HepG2 (cell line): Measurements from ENCODE around the gene RAET1L. TPM values are rescaled to one million over a fixed set of nuclear protein-coding genes. Genes with fewer than 3 reads are reported as not detected.

Source experiments
- ATAC-seq: fragments of 200-7000 bp; cut with Tn5 transposase; 3 replicates; pipeline ENCODE4 v1.9.1; 2020; ENCODE audit warnings: mild to moderate bottlenecking, moderate library complexity
- BruUV-seq: library from RNA; stranded (reverse); fragments of 400-500 nt; replicated peaks from 2 replicates; lab custom pipeline; 2021; lab: Mats Ljungman, UMichigan
- CTCF ChIA-PET: fragments of 300-600 bp; formaldehyde crosslinking; extraction: SDS; loops from one replicate; lab custom pipeline; 2021; ENCODE audit warnings: low total read pairs, inconsistent platforms, low intra/inter-chr PET ratio; lab: Yijun Ruan, JAX
- POLR2A ChIA-PET: fragments of 350-600 bp; sonication (Branson Sonifier 250); formaldehyde crosslinking; loops from one replicate; lab custom pipeline; 2020; ENCODE audit warnings: antibody characterized with exemption, inconsistent platforms; lab: Yijun Ruan, JAX
- DNase-seq: peaks from one replicate; pipeline ENCODE4 v3.0.0-alpha.2; 2015; ENCODE audit warnings: low spot score
- FAIRE-seq: peaks from 3 replicates; lab custom pipeline; 2011; peaks lifted over from hg19 to GRCh38; lab: Jason Lieb, UNC
- H2AFZ ChIP-seq: one replicate; pipeline ENCODE4 v1.6.1; 2011; ENCODE audit warnings: low read length, inconsistent platforms
- H3K27ac ChIP-seq: fragments of 300-600 bp; 3 replicates; pipeline ENCODE4 v1.8.0; 2011; ENCODE audit warnings: mixed run types, mild to moderate bottlenecking, mixed read lengths, low read length, inconsistent platforms; ENCODE audit not compliant: insufficient read depth; ENCODE audit errors: extremely low read length
- H3K27me3 ChIP-seq, 2 experiments: fragments of 200-600 bp in 1 of 2; 2 replicates in 1 of 2; 3 replicates in 1 of 2; pipeline versions ENCODE4 v1.6.0 to v1.8.0; 2011; ENCODE audit warnings: low read length in 2 of 2, mild to moderate bottlenecking in 2 of 2, moderate library complexity in 2 of 2, inconsistent platforms in 1 of 2; ENCODE audit not compliant: insufficient read depth in 2 of 2, control insufficient read depth in 1 of 2
- H3K36me3 ChIP-seq, 2 experiments: fragments of 200-600 bp in 1 of 2; replicated peaks in 1 of 2; 2 replicates in 1 of 2; 3 replicates in 1 of 2; pipeline versions ENCODE4 v1.5.1 to v1.8.0; 2011; ENCODE audit warnings: low read length in 2 of 2, inconsistent platforms in 1 of 2; ENCODE audit not compliant: insufficient read depth in 2 of 2, control insufficient read depth in 1 of 2
- H3K4me1 ChIP-seq: 2 replicates; pipeline ENCODE4 v1.5.1; 2012; ENCODE audit warnings: low read length, inconsistent platforms; ENCODE audit not compliant: insufficient read depth
- H3K4me2 ChIP-seq: 2 replicates; pipeline ENCODE4 v1.6.0; 2011; ENCODE audit warnings: low read depth, low read length, inconsistent platforms
- H3K4me3 ChIP-seq, 3 experiments: fragments of 200-600 bp in 1 of 3; sonication (generic), shearing (Covaris generic) in 1 of 3; replicated peaks in 1 of 3; 2 replicates each; pipeline ENCODE4 v1.5.1; 2011 to 2016; ENCODE audit warnings: low read length in 3 of 3, inconsistent platforms in 2 of 3, low read depth in 2 of 3, mild to moderate bottlenecking in 2 of 3, control low read depth in 1 of 3, mixed read lengths in 1 of 3; ENCODE audit not compliant: insufficient read depth in 1 of 3
- H3K79me2 ChIP-seq: one replicate; pipeline ENCODE4 v1.6.1; 2011; ENCODE audit warnings: low read length, inconsistent platforms; ENCODE audit not compliant: insufficient read depth
- H3K9ac ChIP-seq: 2 replicates; pipeline ENCODE4 v1.6.0; 2011; ENCODE audit warnings: mild to moderate bottlenecking, low read depth, low read length, inconsistent platforms; ENCODE audit not compliant: insufficient read depth
- H3K9me3 ChIP-seq: 2 replicates; pipeline ENCODE4 v1.5.1; 2012; ENCODE audit warnings: mild to moderate bottlenecking, low read length
- H4K20me1 ChIP-seq: 2 replicates; pipeline ENCODE4 v1.6.0; 2011; ENCODE audit warnings: inconsistent platforms, mild to moderate bottlenecking, low read length, moderate library complexity; ENCODE audit not compliant: insufficient read depth
- CBX5 ChIP-seq: sonication (generic); formaldehyde crosslinking; IDR thresholded peaks from 2 replicates; pipeline ENCODE4 v1.4.0; 2020; ENCODE audit warnings: missing genetic modification reagents, borderline replicate concordance
- WGBS: methylation state at CpG from one replicate; pipeline ENCODE4 v1.1.6; 2017; ENCODE audit warnings: low lambda C conversion rate; 5-methylcytosine and 5-hydroxymethylcytosine counted together
- in situ Hi-C: cut with HindIII; loops from 2 replicates; pipeline ENCODE4 v1.10.0; 2017; ENCODE audit warnings: low pct_unique_long_range_greater_than_20kb; ENCODE audit not compliant: extremely low pct_ligation_motif_present
- intact Hi-C: fragments of 100-400 bp; cut with micrococcal nuclease; formaldehyde crosslinking; loops from one replicate; pipeline ENCODE4 v1.10.0; 2022; ENCODE audit not compliant: unreplicated experiment
- polyA plus RNA-seq, 8 experiments: library from polyadenylated mRNA; depleted of rRNA in 3 of 8; stranded (reverse) in 7 of 8; unstranded in 1 of 8; fragments of >200 nt; fragmentation: Illumina TruSeq in 4 of 8; extraction: Trizol in 4 of 8; gene quantifications; 2 replicates each; pipeline versions ENCODE4 v1.2.1 to v1.2.3, GENCODE V29; 2011 to 2016; ENCODE audit warnings: low read depth in 4 of 8, missing spikeins in 1 of 8, mixed read lengths in 1 of 8; ENCODE audit not compliant: insufficient read depth in 1 of 8
- total RNA-seq, 5 experiments: library from RNA; depleted of rRNA; stranded (reverse); fragments of >200 nt; fragmentation: Illumina TruSeq; extraction: Trizol; gene quantifications; 2 replicates each; pipeline ENCODE4 v1.2.3, GENCODE V29; 2016; ENCODE audit warnings: low read depth in 1 of 5
- TF ChIP-seq, protein P1 (sequence below): sonication (generic); formaldehyde crosslinking; conservative IDR thresholded peaks from 2 replicates; pipeline ENCODE4 v1.8.0; 2022; ENCODE audit warnings: low read depth, missing genetic modification reagents

The RAET1L gene
- total and polyA plus RNA-seq, 2 of the 13 experiments (the other 11 are each of a cell fraction or from before 2014, with no cell fraction given) = not detected

DNA sequence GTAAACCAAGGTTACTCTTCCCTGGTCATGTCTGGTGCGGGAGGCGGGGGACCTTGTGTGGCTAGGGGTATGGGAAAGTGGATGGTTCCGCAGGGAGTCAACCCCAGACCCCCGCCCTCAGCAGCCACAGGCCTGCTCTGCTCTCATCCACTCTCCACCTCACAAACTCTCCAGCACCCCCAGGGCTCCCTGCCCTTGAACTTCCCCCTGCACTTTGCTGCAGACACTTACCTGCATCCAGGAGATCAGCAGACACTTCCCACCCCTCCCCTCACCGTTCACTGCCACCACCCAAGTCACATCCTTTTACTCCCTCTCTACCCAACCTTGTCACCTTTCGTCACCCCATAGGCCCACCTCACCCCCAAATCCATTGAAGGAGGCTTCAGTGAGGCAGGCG, 3.9 kb upstream of the RAET1L start:
- Histone ChIP-seq H3K4me3 (no peak overlapping the region), H3K36me3 (no peaks in the 10 kb centered on the region), H3K9me3 (no peaks in the 10 kb centered on the region), H2AFZ (no peak overlapping the region), H4K20me1 (no peaks in the 10 kb centered on the region), H3K4me2 (no peak overlapping the region), H3K79me2 (no peaks in the 10 kb centered on the region), H3K27me3 (peaks cover 9 to 64% of the 10 kb centered on the region in 2 experiments), H3K4me1 (no peaks in the 10 kb centered on the region), H3K9ac (no peak overlapping the region), H3K27ac (no peak overlapping the region)
- no peak for TF ChIP-seq CBX5
- FAIRE-seq = no peak
- ChIA-PET POLR2A (no interaction called here), CTCF (no interaction called here)
- 26% methylated on average over 7 of the region's 7 CpGs for WGBS
- intact Hi-C loops (no loop called here), in situ Hi-C loops (loop anchor here (5.0 kb wide), 1 partner anchor 97 kb away; no protein-coding TSS in a partner anchor)
- DNase-seq = no peak
- BruUV-seq = no TSS peak
- no peak for ATAC-seq

DNA sequence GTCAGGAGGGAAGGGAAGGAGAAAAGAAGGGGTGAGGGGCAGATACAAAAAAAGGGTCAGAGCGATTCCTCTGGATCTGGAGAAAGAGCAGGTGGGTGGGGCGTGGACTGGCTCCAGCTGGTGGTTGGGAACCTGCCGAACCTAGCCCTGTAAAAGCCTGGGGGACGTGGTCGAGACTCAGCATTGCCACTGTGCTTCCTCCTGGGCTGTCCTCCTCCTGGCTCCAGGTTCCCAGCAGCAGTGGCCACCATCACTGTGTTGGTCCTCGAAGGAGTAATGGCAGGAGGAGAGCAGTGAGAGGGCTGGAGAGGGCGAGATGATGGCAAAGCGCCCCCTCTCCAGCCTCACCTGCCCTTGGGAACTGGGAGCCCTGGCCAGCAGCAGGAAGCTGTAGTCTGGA, 3.5 kb upstream of the RAET1L start:
- H3K79me2 ChIP-seq = no peaks in the 10 kb centered on the region
- no peak for FAIRE-seq
- H3K27me3 ChIP-seq = peaks cover 9 to 63% of the 10 kb centered on the region in 2 experiments
- DNase-seq = no peak
- H4K20me1 ChIP-seq = no peaks in the 10 kb centered on the region
- no peak overlapping the region for H2AFZ ChIP-seq
- CTCF ChIA-PET = no interaction called here
- POLR2A ChIA-PET = no interaction called here
- in situ Hi-C loops = loop anchor here (5.0 kb wide), 1 partner anchor 96 kb away; no protein-coding TSS in a partner anchor
- H3K4me1 ChIP-seq = no peaks in the 10 kb centered on the region
- no peaks in the 10 kb centered on the region for H3K36me3 ChIP-seq
- H3K4me2 ChIP-seq = no peak overlapping the region
- no peak overlapping the region for H3K27ac ChIP-seq
- intact Hi-C loops = no loop called here
- no TSS peak for BruUV-seq
- no peak overlapping the region for H3K4me3 ChIP-seq
- no peak overlapping the region for H3K9ac ChIP-seq
- TF ChIP-seq, protein P1, sequence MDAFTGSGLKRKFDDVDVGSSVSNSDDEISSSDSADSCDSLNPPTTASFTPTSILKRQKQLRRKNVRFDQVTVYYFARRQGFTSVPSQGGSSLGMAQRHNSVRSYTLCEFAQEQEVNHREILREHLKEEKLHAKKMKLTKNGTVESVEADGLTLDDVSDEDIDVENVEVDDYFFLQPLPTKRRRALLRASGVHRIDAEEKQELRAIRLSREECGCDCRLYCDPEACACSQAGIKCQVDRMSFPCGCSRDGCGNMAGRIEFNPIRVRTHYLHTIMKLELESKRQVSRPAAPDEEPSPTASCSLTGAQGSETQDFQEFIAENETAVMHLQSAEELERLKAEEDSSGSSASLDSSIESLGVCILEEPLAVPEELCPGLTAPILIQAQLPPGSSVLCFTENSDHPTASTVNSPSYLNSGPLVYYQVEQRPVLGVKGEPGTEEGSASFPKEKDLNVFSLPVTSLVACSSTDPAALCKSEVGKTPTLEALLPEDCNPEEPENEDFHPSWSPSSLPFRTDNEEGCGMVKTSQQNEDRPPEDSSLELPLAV (CRISPR knock-in tag) = no peak
- 14% methylated on average over 8 of the region's 8 CpGs for WGBS
- H3K9me3 ChIP-seq = no peaks in the 10 kb centered on the region
- ATAC-seq = no peak
